ENCODE results near the gene IL1RAPL1. TPM values are rescaled to one million over a fixed set of nuclear protein-coding genes. Genes with fewer than 3 reads are reported as not detected.

IL1RAPL1 gene
- total RNA-seq, 4 donors from 2014 or later, result 0.13 TPM; not detected in 3

DNA sequence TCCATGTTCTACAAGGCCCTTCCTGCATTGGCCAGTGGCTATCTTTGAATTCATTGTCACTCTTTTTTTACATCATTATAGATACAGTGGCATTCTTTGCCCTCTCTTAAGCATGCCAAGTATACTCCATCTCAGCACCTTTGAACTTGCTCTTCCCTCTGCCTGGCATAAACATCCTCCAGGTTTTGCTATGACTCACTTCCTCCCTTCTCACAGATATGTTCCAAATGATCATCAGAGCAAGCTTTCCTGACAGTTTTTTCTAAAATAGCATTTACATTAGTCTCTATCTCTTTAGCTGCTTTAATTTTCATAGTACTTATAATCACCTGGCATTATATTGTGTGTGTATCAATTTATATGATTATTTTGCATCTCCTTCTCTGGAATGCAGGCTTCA is 1074.9 kb downstream of the IL1RAPL1 start:
- H3K4me3 ChIP-seq, result no peak overlapping the region
- no peak for DNase-seq (ENCODE audit: low spot score in 2 of 2)
- no peaks in the 10 kb centered on the region for H3K4me1 ChIP-seq
- no peaks in the 10 kb centered on the region for H3K36me3 ChIP-seq
- H3K27me3 ChIP-seq, result no peaks in the 10 kb centered on the region
- H3K27ac ChIP-seq, result no peak overlapping the region
- no peaks in the 10 kb centered on the region for H3K9me3 ChIP-seq
- no peak for TF ChIP-seq CTCF (IDR thresholded peaks at IDR 0.05)
- no peak for TF ChIP-seq POLR2AphosphoS5 (IDR thresholded peaks at IDR 0.05)
- no peak for TF ChIP-seq POLR2A (IDR thresholded peaks at IDR 0.05)
- no peak for TF ChIP-seq EP300 (IDR thresholded peaks at IDR 0.05)

DNA sequence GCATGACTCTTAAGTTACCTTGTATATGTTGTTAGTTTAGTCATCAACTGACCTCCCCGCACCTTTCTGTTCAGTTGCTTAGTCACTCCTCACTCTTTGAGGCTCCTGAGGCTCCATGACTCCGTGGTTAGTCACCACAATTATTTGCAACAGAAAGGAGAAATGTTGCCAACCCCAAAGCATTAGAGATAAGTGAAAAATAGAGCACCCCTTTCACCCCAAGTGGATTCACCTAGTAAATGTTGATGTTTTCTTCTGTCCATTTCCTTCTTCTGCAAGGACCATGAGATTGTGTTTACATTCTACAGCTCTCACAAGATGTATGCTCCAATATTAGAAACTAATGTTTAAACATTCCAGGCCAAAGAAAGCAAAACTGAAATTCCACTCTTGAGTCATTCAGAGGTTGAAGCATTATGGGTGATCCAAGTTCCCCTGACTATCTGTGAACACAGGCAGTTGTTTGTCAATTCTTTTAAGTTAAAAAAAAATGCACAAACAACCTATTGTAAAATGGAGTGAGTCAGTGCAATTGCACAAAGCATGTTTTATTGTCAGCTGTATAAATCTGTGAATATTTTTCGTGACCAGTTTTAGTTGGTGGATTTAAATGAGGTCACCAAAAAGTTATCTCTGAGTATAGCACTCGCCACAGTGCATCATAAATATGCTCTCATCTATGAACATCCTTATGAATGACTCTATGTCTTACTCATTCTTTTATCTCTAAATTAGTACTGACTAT is 1075.7 kb downstream of the IL1RAPL1 start:
- 39% methylated on average over 4 of the region's 4 CpGs for WGBS
- H3K9me3 ChIP-seq, result no peaks in the 10 kb centered on the region
- no peak overlapping the region for H3K27ac ChIP-seq

GRCh38 chrX:29665532-29665931 is 1078.3 kb downstream of the IL1RAPL1 start:
- H3K4me3 ChIP-seq, result no peak overlapping the region
- DNase-seq (ENCODE audit: low spot score in 2 of 2), result no peak
- H3K27me3 ChIP-seq, result no peaks in the 10 kb centered on the region
- 82% methylated on average over 1 of the region's 1 CpG for WGBS
- H3K27ac ChIP-seq, result no peak overlapping the region
- H3K4me1 ChIP-seq, result no peaks in the 10 kb centered on the region
- TF ChIP-seq POLR2AphosphoS5 (IDR thresholded peaks at IDR 0.05), result no peak
- H3K36me3 ChIP-seq, result no peaks in the 10 kb centered on the region
- H3K9me3 ChIP-seq, result no peaks in the 10 kb centered on the region

More for the DNA sequence above, 1075.7 kb downstream of the IL1RAPL1 start:
- Histone ChIP-seq H3K4me3 (no peak overlapping the region), H3K27me3 (no peaks in the 10 kb centered on the region), H3K36me3 (no peaks in the 10 kb centered on the region), H3K4me1 (no peaks in the 10 kb centered on the region)
- no peak for DNase-seq (ENCODE audit: low spot score in 2 of 2)
- TF ChIP-seq POLR2A (IDR thresholded peaks at IDR 0.05) (no peak), CTCF (IDR thresholded peaks at IDR 0.05) (no peak), POLR2AphosphoS5 (IDR thresholded peaks at IDR 0.05) (no peak), EP300 (IDR thresholded peaks at IDR 0.05) (no peak)

DNA sequence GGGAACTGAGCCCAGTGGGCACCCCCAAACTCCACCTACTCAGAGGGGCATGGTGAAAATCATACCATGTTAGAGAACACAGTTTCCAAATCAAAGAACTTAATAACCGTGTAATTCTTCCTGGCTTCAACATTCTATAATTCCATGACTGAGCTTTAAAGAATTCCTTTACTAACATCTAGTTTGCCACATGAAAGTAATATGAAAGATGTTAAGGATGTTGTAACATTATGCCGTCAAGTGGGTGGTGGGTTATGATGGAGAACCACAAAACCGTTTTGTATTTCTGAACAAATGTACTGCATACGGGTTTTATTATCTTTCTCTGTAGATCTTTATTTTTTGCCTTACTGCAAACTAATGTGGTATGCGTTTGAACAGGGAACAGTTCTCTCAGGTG is 1079.1 kb downstream of the IL1RAPL1 start:
- no peaks in the 10 kb centered on the region for H3K4me1 ChIP-seq
- no peak overlapping the region for H3K4me3 ChIP-seq
- TF ChIP-seq EP300 (IDR thresholded peaks at IDR 0.05) (no peak), POLR2A (IDR thresholded peaks at IDR 0.05) (no peak), CTCF (IDR thresholded peaks at IDR 0.05) (no peak), POLR2AphosphoS5 (IDR thresholded peaks at IDR 0.05) (no peak)
- H3K27me3 ChIP-seq, result no peaks in the 10 kb centered on the region
- no peak overlapping the region for H3K27ac ChIP-seq
- H3K36me3 ChIP-seq, result no peaks in the 10 kb centered on the region
- DNase-seq (ENCODE audit: low spot score in 2 of 2), result no peak
- 59% methylated on average over 5 of the region's 5 CpGs for WGBS
- no peaks in the 10 kb centered on the region for H3K9me3 ChIP-seq

GRCh38 chrX:29671421-29671820 is 1084.2 kb downstream of the IL1RAPL1 start:
- no peaks in the 10 kb centered on the region for H3K4me1 ChIP-seq
- H3K27ac ChIP-seq, result no peak overlapping the region
- H3K27me3 ChIP-seq, result no peaks in the 10 kb centered on the region
- DNase-seq (ENCODE audit: low spot score in 2 of 2), result no peak
- H3K36me3 ChIP-seq, result no peaks in the 10 kb centered on the region
- no peaks in the 10 kb centered on the region for H3K9me3 ChIP-seq
- TF ChIP-seq EP300 (IDR thresholded peaks at IDR 0.05) (no peak), CTCF (IDR thresholded peaks at IDR 0.05) (no peak), POLR2A (IDR thresholded peaks at IDR 0.05) (no peak), POLR2AphosphoS5 (IDR thresholded peaks at IDR 0.05) (no peak)
- H3K4me3 ChIP-seq, result no peak overlapping the region
- 87% methylated on average over 5 of the region's 5 CpGs for WGBS

DNA sequence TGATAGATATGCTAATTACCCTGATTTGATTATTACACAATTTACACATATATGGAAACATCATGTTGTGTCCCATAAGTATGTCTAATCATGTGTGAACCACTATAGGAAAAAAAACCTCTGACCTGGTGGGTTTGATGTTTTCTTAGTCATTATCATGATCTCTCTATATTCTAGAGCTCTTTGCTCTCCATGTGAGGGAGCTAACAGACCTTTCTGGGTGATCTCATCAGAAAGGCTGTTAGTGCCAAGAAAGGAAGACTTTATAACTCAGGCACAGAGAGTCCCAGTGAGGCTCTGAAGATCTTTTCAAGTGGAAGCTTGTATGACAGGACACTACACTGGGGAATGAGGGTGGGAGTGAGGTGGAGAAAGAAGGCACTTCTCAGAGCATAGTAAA is 1100.4 kb downstream of the IL1RAPL1 start:
- TF ChIP-seq POLR2AphosphoS5 (IDR thresholded peaks at IDR 0.05) (no peak), POLR2A (IDR thresholded peaks at IDR 0.05) (no peak), EP300 (IDR thresholded peaks at IDR 0.05) (no peak), CTCF (IDR thresholded peaks at IDR 0.05) (no peak)

More for the DNA sequence above, 1100.4 kb downstream of the IL1RAPL1 start:
- DNase-seq (ENCODE audit: low spot score in 2 of 2), result no peak
- no peak overlapping the region for H3K4me3 ChIP-seq
- no peaks in the 10 kb centered on the region for H3K9me3 ChIP-seq
- H3K27ac ChIP-seq, result no peak overlapping the region
- no peaks in the 10 kb centered on the region for H3K27me3 ChIP-seq
- H3K36me3 ChIP-seq, result no peaks in the 10 kb centered on the region
- H3K4me1 ChIP-seq, result no peaks in the 10 kb centered on the region

Measured in suprapubic skin (tissue), 4 donors.